ENCODE measurements around the gene NELL1. TPM values are rescaled to one million over a fixed set of nuclear protein-coding genes. Genes with fewer than 3 reads are reported as not detected.

NELL1 gene
- total and polyA plus RNA-seq, 7 experiments from 2014 or later: not detected

DNA sequence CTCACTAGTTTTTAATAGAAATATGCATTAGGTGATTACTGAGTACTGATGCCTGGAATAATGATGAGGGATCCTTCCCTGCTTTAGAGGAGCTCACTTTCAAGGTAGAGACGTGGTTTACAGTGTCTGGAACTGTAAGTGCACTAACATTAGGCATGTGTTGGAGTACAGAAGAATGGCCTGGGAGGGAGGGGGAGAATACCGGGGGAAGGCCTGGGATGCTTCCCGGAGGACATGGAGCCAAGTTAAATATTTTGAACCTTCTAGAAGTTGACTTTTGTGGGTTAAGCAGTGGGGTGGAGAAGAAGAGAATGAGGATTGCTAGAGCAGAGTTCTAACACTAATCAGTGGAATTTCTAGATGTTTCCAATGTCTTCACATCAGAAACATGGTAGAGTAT is 261.6 kb downstream of the NELL1 start:
- no peak for ATAC-seq
- peaks cover 0 to 26% (median 2%) of the 10 kb centered on the region in 11 donors for H3K9me3 Mint-ChIP-seq
- Histone ChIP-seq H3K9me3 (ENCODE audit: control insufficient read depth in 2 of 3, low read length in 3 of 3) (no peaks in the 10 kb centered on the region), H3K27ac (ENCODE audit: low read depth, low read length) (no peak overlapping the region), H3K4me1 (ENCODE audit: control insufficient read depth in 2 of 2, insufficient read depth in 2 of 2, low read length in 2 of 2) (no peaks in the 10 kb centered on the region), H3K36me3 (ENCODE audit: control insufficient read depth in 2 of 3, insufficient read depth in 3 of 3, low read length in 3 of 3) (no peaks in the 10 kb centered on the region), H3K4me3 (ENCODE audit: low read length) (no peak overlapping the region), H3K27me3 (ENCODE audit: control insufficient read depth in 2 of 2, insufficient read depth in 2 of 2, low read length in 2 of 2) (no peaks in the 10 kb centered on the region)
- ChIA-PET CTCF (no interaction called here), POLR2A (no interaction called here)
- intact Hi-C loops (cut with micrococcal nuclease): no loop called here
- H3K4me1 Mint-ChIP-seq: no peaks in the 10 kb centered on the region
- H3K36me3 Mint-ChIP-seq: peaks cover 0 to 7% (median 0%) of the 10 kb centered on the region in 5 donors
- no peak overlapping the region for H3K27ac Mint-ChIP-seq
- DNase-seq: no peak
- no peak overlapping the region for H3K4me3 Mint-ChIP-seq
- H3K27me3 Mint-ChIP-seq: peaks cover 0 to 7% (median 0%) of the 10 kb centered on the region in 5 donors

DNA sequence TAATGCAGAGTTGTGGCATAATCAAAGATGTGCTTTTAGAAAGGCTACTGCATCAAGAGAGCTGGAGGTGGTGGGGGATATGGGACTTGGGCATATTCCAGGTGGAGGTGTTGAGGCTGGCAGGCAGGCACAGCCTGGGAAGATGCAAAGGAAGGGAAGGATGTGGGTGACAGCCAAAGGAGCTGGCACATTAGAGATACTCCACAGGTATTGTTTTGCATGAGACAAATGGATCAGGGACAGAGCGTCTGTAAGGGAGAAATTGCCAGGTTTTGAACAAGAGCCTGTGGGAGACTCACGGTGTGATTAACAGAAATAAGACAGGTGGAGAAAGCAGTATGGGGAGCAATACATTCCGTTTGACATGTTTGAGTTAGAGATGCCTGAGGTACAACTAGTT is 263.7 kb downstream of the NELL1 start:
- no peaks in the 10 kb centered on the region for H3K4me1 Mint-ChIP-seq
- no peaks in the 10 kb centered on the region for H3K36me3 ChIP-seq (ENCODE audit: control insufficient read depth in 2 of 3, insufficient read depth in 3 of 3, low read length in 3 of 3)
- ATAC-seq (no peak), DNase-seq (no peak)
- peaks cover 0 to 24% (median 2%) of the 10 kb centered on the region in 11 donors for H3K9me3 Mint-ChIP-seq
- ChIA-PET POLR2A (no interaction called here), CTCF (no interaction called here)
- H3K27ac ChIP-seq (ENCODE audit: low read depth, low read length): no peak overlapping the region
- peaks cover 0 to 5% (median 0%) of the 10 kb centered on the region in 5 donors for H3K36me3 Mint-ChIP-seq
- H3K27me3 ChIP-seq (ENCODE audit: control insufficient read depth in 2 of 2, insufficient read depth in 2 of 2, low read length in 2 of 2): no peaks in the 10 kb centered on the region
- no peaks in the 10 kb centered on the region for H3K9me3 ChIP-seq (ENCODE audit: control insufficient read depth in 2 of 3, low read length in 3 of 3)
- H3K4me3 Mint-ChIP-seq: no peak overlapping the region
- no peak overlapping the region for H3K4me3 ChIP-seq (ENCODE audit: low read length)
- no peak overlapping the region for H3K27ac Mint-ChIP-seq
- H3K4me1 ChIP-seq (ENCODE audit: control insufficient read depth in 2 of 2, insufficient read depth in 2 of 2, low read length in 2 of 2): no peaks in the 10 kb centered on the region
- H3K27me3 Mint-ChIP-seq: peaks cover 0 to 5% (median 0%) of the 10 kb centered on the region in 5 donors
- intact Hi-C loops (cut with micrococcal nuclease): no loop called here

DNA sequence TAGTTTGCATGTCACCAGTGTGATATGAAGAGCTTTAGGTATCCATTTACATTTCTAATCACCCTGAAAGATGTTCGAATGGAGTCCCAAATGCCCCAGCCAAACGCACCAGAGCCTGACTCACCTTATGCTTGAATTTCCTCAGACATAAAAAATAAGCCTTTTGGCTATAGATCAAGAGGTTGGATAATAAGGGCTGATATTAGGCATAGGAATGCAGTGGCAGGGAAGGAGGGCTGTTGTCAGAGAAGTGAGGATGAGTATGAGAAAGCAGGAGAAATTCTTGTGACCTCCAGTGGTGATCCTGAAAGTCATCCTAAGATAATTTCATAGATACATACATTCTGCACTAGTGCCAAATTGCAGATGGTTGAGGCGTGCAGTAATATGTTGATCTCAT is 264.6 kb downstream of the NELL1 start:
- no peaks in the 10 kb centered on the region for H3K36me3 ChIP-seq (ENCODE audit: control insufficient read depth in 2 of 3, insufficient read depth in 3 of 3, low read length in 3 of 3)
- H3K9me3 ChIP-seq (ENCODE audit: control insufficient read depth in 2 of 3, low read length in 3 of 3): no peaks in the 10 kb centered on the region
- H3K4me3 Mint-ChIP-seq: no peak overlapping the region
- no peak for ATAC-seq
- no peaks in the 10 kb centered on the region for H3K4me1 Mint-ChIP-seq
- no peaks in the 10 kb centered on the region for H3K27me3 ChIP-seq (ENCODE audit: control insufficient read depth in 2 of 2, insufficient read depth in 2 of 2, low read length in 2 of 2)
- no peak overlapping the region for H3K4me3 ChIP-seq (ENCODE audit: low read length)
- H3K27me3 Mint-ChIP-seq: peaks cover 0 to 5% (median 0%) of the 10 kb centered on the region in 5 donors
- peaks cover 0 to 5% (median 0%) of the 10 kb centered on the region in 5 donors for H3K36me3 Mint-ChIP-seq
- no peak overlapping the region for H3K27ac Mint-ChIP-seq
- H3K9me3 Mint-ChIP-seq: peaks cover 0 to 29% (median 5%) of the 10 kb centered on the region in 11 donors
- H3K27ac ChIP-seq (ENCODE audit: low read depth, low read length): no peak overlapping the region
- no peaks in the 10 kb centered on the region for H3K4me1 ChIP-seq (ENCODE audit: control insufficient read depth in 2 of 2, insufficient read depth in 2 of 2, low read length in 2 of 2)
- CTCF ChIA-PET: no interaction called here
- POLR2A ChIA-PET: no interaction called here
- DNase-seq: no peak
- intact Hi-C loops (cut with micrococcal nuclease): no loop called here

DNA sequence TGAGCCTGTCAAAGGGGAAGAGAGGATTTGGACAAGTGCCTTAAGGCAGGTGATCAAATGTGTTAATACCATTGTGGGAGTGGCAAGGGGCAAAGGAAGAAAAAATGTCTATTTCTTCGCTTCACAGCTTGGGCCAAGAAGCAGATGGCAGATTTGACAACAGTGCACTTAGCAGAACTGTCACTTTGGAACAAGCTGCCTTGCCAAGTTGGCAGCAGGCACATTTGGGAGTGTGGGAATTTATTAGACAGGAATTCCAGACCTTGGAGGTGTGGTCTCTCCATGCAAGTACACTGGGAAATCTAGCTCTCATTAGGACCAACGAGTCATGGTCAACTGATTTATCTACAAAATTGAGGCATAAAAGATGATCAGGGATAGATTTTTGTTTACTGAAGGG is 265.1 kb downstream of the NELL1 start:
- Histone ChIP-seq H3K27ac (ENCODE audit: low read depth, low read length) (no peak overlapping the region), H3K4me1 (ENCODE audit: control insufficient read depth in 2 of 2, insufficient read depth in 2 of 2, low read length in 2 of 2) (no peaks in the 10 kb centered on the region), H3K4me3 (ENCODE audit: low read length) (no peak overlapping the region), H3K9me3 (ENCODE audit: control insufficient read depth in 2 of 3, low read length in 3 of 3) (no peaks in the 10 kb centered on the region), H3K36me3 (ENCODE audit: control insufficient read depth in 2 of 3, insufficient read depth in 3 of 3, low read length in 3 of 3) (no peaks in the 10 kb centered on the region), H3K27me3 (ENCODE audit: control insufficient read depth in 2 of 2, insufficient read depth in 2 of 2, low read length in 2 of 2) (no peaks in the 10 kb centered on the region)
- Mint-ChIP-seq H3K9me3 (peaks cover 0 to 33% (median 5%) of the 10 kb centered on the region in 11 donors), H3K36me3 (peaks cover 0 to 5% (median 0%) of the 10 kb centered on the region in 5 donors), H3K4me3 (no peak overlapping the region), H3K27me3 (peaks cover 0 to 5% (median 0%) of the 10 kb centered on the region in 5 donors), H3K27ac (no peak overlapping the region), H3K4me1 (no peaks in the 10 kb centered on the region)
- ChIA-PET CTCF (no interaction called here), POLR2A (no interaction called here)
- intact Hi-C loops (cut with micrococcal nuclease): no loop called here
- ATAC-seq (no peak), DNase-seq (no peak)

DNA sequence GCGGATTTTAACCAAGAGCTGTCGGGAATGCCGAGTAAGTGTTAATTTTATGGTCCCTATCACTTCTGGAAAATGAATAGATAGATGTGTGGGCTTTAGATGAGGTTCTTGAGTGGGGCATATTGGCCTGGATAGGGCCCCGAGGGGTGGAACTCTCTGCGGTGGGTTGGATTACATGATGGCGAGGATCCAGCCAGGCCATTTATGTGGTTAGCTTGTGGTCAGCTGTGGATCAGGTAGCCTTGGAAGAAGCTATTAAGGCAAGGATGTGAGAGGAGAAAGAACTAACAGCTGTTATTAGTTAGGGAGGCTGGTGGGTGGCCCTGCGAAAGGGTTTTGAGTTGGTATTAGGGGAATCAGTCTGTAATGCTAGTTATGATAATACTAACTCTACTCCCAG is 268.4 kb downstream of the NELL1 start:
- ATAC-seq: no peak
- POLR2A ChIA-PET: no interaction called here
- peaks cover 0 to 5% (median 0%) of the 10 kb centered on the region in 5 donors for H3K27me3 Mint-ChIP-seq

DNA sequence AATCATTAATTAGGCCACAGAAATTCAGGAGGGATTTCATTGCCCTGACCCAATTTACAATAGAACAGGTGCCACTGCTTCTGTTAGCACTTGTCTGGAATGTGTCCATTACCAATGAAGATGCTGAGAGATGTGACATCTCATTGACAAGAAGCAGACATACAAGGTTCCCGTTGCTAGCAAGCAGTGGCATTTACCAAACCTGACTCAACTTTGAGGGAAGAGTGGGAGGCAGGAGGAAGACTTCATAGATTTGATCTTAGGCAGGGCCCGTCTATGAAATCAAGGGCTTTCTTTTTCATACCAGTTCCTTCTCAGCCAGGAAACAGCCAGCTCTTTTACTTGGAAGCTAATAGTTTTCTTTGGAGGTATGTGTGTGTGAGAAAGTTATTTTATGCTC is 280.2 kb downstream of the NELL1 start:
- Mint-ChIP-seq H3K27ac (no peak overlapping the region), H3K4me1 (no peaks in the 10 kb centered on the region), H3K36me3 (no peaks in the 10 kb centered on the region), H3K4me3 (no peak overlapping the region), H3K9me3 (peaks cover 0 to 3% (median 0%) of the 10 kb centered on the region in 11 donors), H3K27me3 (no peaks in the 10 kb centered on the region)
- no peak for DNase-seq
- no peaks in the 10 kb centered on the region for H3K27me3 ChIP-seq (ENCODE audit: control insufficient read depth in 2 of 2, insufficient read depth in 2 of 2, low read length in 2 of 2)
- ATAC-seq: no peak
- H3K9me3 ChIP-seq (ENCODE audit: control insufficient read depth in 2 of 3, low read length in 3 of 3): no peaks in the 10 kb centered on the region
- H3K27ac ChIP-seq (ENCODE audit: low read depth, low read length): no peak overlapping the region
- H3K4me3 ChIP-seq (ENCODE audit: low read length): no peak overlapping the region
- intact Hi-C loops (cut with micrococcal nuclease): no loop called here
- H3K4me1 ChIP-seq (ENCODE audit: control insufficient read depth in 2 of 2, insufficient read depth in 2 of 2, low read length in 2 of 2): no peaks in the 10 kb centered on the region
- ChIA-PET CTCF (no interaction called here), POLR2A (no interaction called here)
- H3K36me3 ChIP-seq (ENCODE audit: control insufficient read depth in 2 of 3, insufficient read depth in 3 of 3, low read length in 3 of 3): no peaks in the 10 kb centered on the region

More for the DNA sequence above, 268.4 kb downstream of the NELL1 start:
- Histone ChIP-seq H3K9me3 (ENCODE audit: control insufficient read depth in 2 of 3, low read length in 3 of 3) (no peaks in the 10 kb centered on the region), H3K4me3 (ENCODE audit: low read length) (no peak overlapping the region), H3K27me3 (ENCODE audit: control insufficient read depth in 2 of 2, insufficient read depth in 2 of 2, low read length in 2 of 2) (no peaks in the 10 kb centered on the region), H3K4me1 (ENCODE audit: control insufficient read depth in 2 of 2, insufficient read depth in 2 of 2, low read length in 2 of 2) (no peaks in the 10 kb centered on the region), H3K36me3 (ENCODE audit: control insufficient read depth in 2 of 3, insufficient read depth in 3 of 3, low read length in 3 of 3) (no peaks in the 10 kb centered on the region), H3K27ac (ENCODE audit: low read depth, low read length) (no peak overlapping the region)
- H3K36me3 Mint-ChIP-seq: peaks cover 0 to 5% (median 0%) of the 10 kb centered on the region in 5 donors
- no peak overlapping the region for H3K27ac Mint-ChIP-seq
- H3K9me3 Mint-ChIP-seq: peaks cover 0 to 31% (median 7%) of the 10 kb centered on the region in 11 donors
- no peaks in the 10 kb centered on the region for H3K4me1 Mint-ChIP-seq
- H3K4me3 Mint-ChIP-seq: no peak overlapping the region
- CTCF ChIA-PET: no interaction called here
- DNase-seq: no peak
- intact Hi-C loops (cut with micrococcal nuclease): no loop called here

DNA sequence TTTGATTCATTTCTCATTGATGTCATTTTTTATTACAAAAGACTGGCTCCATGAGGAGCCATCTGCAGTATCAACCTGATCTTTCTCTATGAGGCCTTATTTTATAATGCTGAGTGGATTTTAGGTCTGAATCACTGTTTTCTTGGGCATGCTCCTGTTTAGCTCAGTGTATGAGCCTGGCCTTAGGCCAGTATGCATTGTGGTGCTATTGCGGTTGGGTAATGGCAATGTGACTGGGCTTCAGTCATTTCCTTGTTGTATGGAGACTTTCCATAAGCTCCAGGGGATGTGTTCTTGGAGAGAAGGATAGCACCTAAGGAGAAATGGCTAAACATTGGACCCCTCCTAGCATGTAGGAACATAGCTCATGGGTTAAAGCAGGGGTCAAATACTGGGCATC is 293.2 kb downstream of the NELL1 start:
- no peak for DNase-seq
- no peak overlapping the region for H3K4me3 ChIP-seq (ENCODE audit: low read length)
- no peaks in the 10 kb centered on the region for H3K36me3 Mint-ChIP-seq
- H3K27me3 ChIP-seq (ENCODE audit: control insufficient read depth in 2 of 2, insufficient read depth in 2 of 2, low read length in 2 of 2): no peaks in the 10 kb centered on the region
- H3K4me1 Mint-ChIP-seq: no peaks in the 10 kb centered on the region
- POLR2A ChIA-PET: no interaction called here
- H3K27me3 Mint-ChIP-seq: no peaks in the 10 kb centered on the region
- no peak for ATAC-seq
- H3K27ac ChIP-seq (ENCODE audit: low read depth, low read length): no peak overlapping the region
- peaks cover 0 to 12% (median 4%) of the 10 kb centered on the region in 11 donors for H3K9me3 Mint-ChIP-seq
- H3K9me3 ChIP-seq (ENCODE audit: control insufficient read depth in 2 of 3, low read length in 3 of 3): no peaks in the 10 kb centered on the region
- H3K4me1 ChIP-seq (ENCODE audit: control insufficient read depth in 2 of 2, insufficient read depth in 2 of 2, low read length in 2 of 2): no peaks in the 10 kb centered on the region
- no peak overlapping the region for H3K27ac Mint-ChIP-seq
- H3K4me3 Mint-ChIP-seq: no peak overlapping the region
- no peaks in the 10 kb centered on the region for H3K36me3 ChIP-seq (ENCODE audit: control insufficient read depth in 2 of 3, insufficient read depth in 3 of 3, low read length in 3 of 3)
- intact Hi-C loops (cut with micrococcal nuclease): no loop called here
- CTCF ChIA-PET: no interaction called here

Measured in naive thymus-derived CD4-positive, alpha-beta T cell (primary cell).